Vagina (tissue), 2 donors: ENCODE data around the gene PHPT1. TPM values are rescaled to one million over a fixed set of nuclear protein-coding genes. Genes with fewer than 3 reads are reported as not detected.
"Not testable (repeated sequence)": the region's sequence is repeated elsewhere in the genome, so short reads cannot be mapped to it uniquely, and the experiment has no call there.

Experiments used
- DNase-seq, 2 donors: peaks; one replicate each; pipeline ENCODE4 v3.0.0-alpha.2; 2017; ENCODE audit errors: extremely low spot score in 2 of 2
- H3K27ac ChIP-seq: fragments of 200-600 bp; sonication (generic); one replicate; pipeline ENCODE4 v1.5.1; 2019
- H3K27me3 ChIP-seq: fragments of 200-600 bp; sonication (generic); one replicate; pipeline ENCODE4 v1.5.1; 2019
- H3K36me3 ChIP-seq, 2 donors: fragments of 200-600 bp; sonication (generic); one replicate each; pipeline ENCODE4 v1.5.1; 2017 to 2019
- H3K4me1 ChIP-seq: fragments of 200-600 bp; sonication (generic); one replicate; pipeline ENCODE4 v1.5.1; 2019
- H3K4me3 ChIP-seq, 2 donors: fragments of 200-600 bp; sonication (generic); 1 replicate in 1 of 2; 2 replicates in 1 of 2; pipeline ENCODE4 v1.5.1; 2016 to 2019
- H3K9me3 ChIP-seq: fragments of 200-600 bp; sonication (generic); one replicate; pipeline ENCODE4 v1.5.1; 2019
- CTCF ChIP-seq, 3 experiments: fragments of 450-650 bp in 2 of 3; fragments of 200-600 bp in 1 of 3; sonication (generic) in 1 of 3; IDR thresholded peaks; one replicate each; pipeline ENCODE4 v1.5.1; 2017 to 2019; ENCODE audit warnings: antibody characterized with exemption in 3 of 3, mild to moderate bottlenecking in 2 of 3, moderate library complexity in 2 of 3
- POLR2A ChIP-seq, 2 donors: fragments of 450-650 bp; IDR thresholded peaks; one replicate each; pipeline ENCODE4 v1.6.1; 2017; ENCODE audit warnings: antibody characterized with exemption in 2 of 2, mild to moderate bottlenecking in 2 of 2, moderate library complexity in 2 of 2
- POLR2AphosphoS5 ChIP-seq, 2 donors: sonication (generic); formaldehyde crosslinking; IDR thresholded peaks; one replicate each; pipeline ENCODE4 v1.9.0; 2017; ENCODE audit warnings: antibody characterized with exemption in 2 of 2, mild to moderate bottlenecking in 2 of 2, low read depth in 1 of 2; ENCODE audit not compliant: insufficient read depth in 1 of 2
- intact Hi-C: fragments of 100-400 bp; cut with DNase I; formaldehyde crosslinking; loops from one replicate; pipeline ENCODE4 v1.15.1; 2023
- total RNA-seq: library from RNA; depleted of rRNA; stranded (reverse); fragments of >200 nt; gene quantifications from one replicate; pipeline ENCODE4 v1.2.3, GENCODE V29; 2016

Gene PHPT1
- total RNA-seq, 1 donor from 2014 or later, result 38.1 TPM

DNA sequence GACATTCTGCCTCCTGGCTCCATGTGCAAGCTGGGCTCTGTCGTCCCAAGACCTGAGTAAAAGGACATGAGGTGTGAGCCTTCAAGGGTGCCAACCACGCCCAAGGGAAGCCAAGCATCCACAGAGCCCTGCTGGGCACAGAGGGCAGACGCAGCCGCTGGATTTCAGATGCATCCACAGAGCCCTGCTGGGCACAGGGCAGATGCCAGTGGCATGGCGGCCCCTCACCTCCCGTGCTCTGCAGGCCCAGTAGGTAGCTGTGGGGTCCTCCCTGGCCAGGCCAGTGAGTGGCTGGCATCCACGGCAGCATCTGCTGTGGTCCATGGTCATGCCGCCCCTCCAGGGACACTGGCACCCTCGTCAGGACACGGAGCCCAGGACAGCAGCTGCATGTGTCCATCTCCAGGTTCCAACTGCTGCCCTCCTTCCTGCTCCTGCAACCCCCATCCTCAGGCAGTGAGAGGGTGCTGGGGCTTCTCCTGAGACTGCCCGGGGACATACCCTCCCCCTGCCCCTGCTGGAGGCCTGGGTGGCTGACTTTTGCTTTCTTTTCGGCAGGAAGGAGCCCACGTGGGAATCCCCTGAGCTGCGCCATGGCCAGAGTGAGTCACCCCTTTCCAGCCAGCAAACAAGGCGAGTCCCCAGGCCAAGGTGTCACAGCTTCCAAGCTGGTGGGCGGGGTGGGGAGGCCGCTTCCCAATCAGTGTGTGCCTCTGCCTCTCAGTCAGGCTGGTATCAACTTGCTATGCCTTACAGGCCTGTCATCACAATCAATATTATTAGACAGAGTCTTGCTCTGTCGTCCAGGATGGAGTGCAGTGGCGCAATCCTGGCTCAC, 33.1 kb downstream of the PHPT1 start:
- peaks cover 33% of the 10 kb centered on the region for H3K4me1 ChIP-seq
- DNase-seq, result peak in 1 of 2 donors; percentile 83
- no peaks in the 10 kb centered on the region for H3K27me3 ChIP-seq
- H3K36me3 ChIP-seq, result no peaks in the 10 kb centered on the region
- H3K9me3 ChIP-seq, result no peaks in the 10 kb centered on the region
- intact Hi-C loops, result no loop called here
- H3K27ac ChIP-seq, result peak overlapping the region; percentile 38
- no peak overlapping the region for H3K4me3 ChIP-seq
- TF ChIP-seq POLR2AphosphoS5 (IDR thresholded peaks at IDR 0.05; ENCODE audit: insufficient read depth in 1 of 2, low read depth in 1 of 2) (peak; percentile 30 to 41), CTCF (IDR thresholded peaks at IDR 0.05) (no peak)

DNA sequence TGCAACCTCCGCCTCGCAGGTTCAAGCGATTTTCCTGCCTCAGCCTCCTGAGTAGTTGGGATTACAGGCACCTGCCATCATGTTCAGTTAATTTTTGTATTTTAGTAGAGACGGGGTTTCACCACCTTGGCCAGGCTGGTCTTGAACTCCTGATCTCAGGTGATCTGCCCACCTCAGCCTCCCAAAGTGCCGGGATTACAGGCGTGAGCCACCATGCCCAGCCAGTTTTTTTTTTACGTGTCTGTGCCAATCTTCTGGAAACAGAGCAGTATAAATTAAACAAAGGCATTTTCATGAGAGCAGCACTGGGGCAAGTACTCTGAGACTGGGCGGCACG, 33.7 kb downstream of the PHPT1 start:
- H3K4me3 ChIP-seq, H3K27me3 ChIP-seq, H3K36me3 ChIP-seq, H3K9me3 ChIP-seq, H3K27ac ChIP-seq, DNase-seq, intact Hi-C loops: not testable (repeated sequence)
- H3K4me1 ChIP-seq, result peaks cover 39% of the 10 kb centered on the region

- not testable (repeated sequence) for H3K9me3 ChIP-seq, H3K27ac ChIP-seq, H3K27me3 ChIP-seq, H3K36me3 ChIP-seq, DNase-seq, H3K4me3 ChIP-seq
- intact Hi-C loops, result loop anchor here (2.0 kb wide), 1 partner anchor 93 kb away; the partner anchor contains the start of gene TMEM141
- H3K4me1 ChIP-seq, result peaks cover 41% of the 10 kb centered on the region
Observed at GRCh38 chr9:136883670-136884069, 34.5 kb downstream of the PHPT1 start.

DNA sequence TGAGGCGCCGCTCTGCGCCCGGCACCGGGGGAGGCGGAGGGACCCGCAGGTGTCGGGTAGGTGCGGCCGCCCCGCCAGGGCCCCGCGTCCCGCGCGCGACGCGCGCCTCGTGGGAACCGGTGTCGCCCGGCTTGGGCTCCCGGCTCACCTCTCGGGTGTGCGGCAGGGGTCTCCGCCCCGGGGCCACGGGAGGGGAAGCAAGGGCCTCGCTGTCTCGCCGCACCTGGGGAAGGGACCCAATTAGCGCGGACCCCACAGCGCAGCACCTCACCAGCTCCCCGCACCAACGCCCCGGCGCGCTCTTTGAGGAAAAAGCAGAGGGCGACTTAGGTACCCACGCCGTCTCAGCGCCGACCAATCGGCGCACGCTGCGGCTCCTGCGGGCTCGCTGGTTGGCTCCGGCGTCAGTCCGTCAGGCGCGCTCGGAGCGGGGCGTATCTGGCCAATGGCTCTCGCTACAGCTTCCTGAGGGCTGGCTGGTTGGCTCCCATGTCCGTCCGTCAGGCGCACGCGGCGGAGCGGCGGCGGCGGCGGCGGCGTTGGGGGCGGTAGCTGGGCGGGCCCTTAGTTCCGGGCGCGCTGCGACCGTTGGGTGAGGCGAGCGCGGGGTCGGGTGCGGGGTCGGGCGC, 36.9 kb downstream of the PHPT1 start, which contains the start of gene TRAF2:
TSS of gene TRAF2 (plus strand) at position 567 of the 629 bp plus-strand sequence. CDS start 12,225 bp downstream, outside the sequence.
- no peaks in the 10 kb centered on the region for H3K36me3 ChIP-seq
- no peaks in the 10 kb centered on the region for H3K27me3 ChIP-seq
- DNase-seq, result peak in 1 of 2 donors; percentile 97
- TF ChIP-seq POLR2A (IDR thresholded peaks at IDR 0.05), result peak; percentile 4 to 39
- TF ChIP-seq POLR2AphosphoS5 (IDR thresholded peaks at IDR 0.05; ENCODE audit: insufficient read depth in 1 of 2, low read depth in 1 of 2), result peak; percentile 67 to 71
- TF ChIP-seq CTCF (IDR thresholded peaks at IDR 0.05), result no peak
- H3K4me1 ChIP-seq, result peaks cover 41% of the 10 kb centered on the region
- H3K9me3 ChIP-seq, result no peaks in the 10 kb centered on the region
- intact Hi-C loops, result loop anchor here (2.0 kb wide), 1 partner anchor 95 kb away; the partner anchor contains the start of gene TMEM141
- peak within 1 kb of the TSS; percentile 94 to 97 for H3K4me3 ChIP-seq
- peak within 1 kb of the TSS; percentile 88 for H3K27ac ChIP-seq

DNA sequence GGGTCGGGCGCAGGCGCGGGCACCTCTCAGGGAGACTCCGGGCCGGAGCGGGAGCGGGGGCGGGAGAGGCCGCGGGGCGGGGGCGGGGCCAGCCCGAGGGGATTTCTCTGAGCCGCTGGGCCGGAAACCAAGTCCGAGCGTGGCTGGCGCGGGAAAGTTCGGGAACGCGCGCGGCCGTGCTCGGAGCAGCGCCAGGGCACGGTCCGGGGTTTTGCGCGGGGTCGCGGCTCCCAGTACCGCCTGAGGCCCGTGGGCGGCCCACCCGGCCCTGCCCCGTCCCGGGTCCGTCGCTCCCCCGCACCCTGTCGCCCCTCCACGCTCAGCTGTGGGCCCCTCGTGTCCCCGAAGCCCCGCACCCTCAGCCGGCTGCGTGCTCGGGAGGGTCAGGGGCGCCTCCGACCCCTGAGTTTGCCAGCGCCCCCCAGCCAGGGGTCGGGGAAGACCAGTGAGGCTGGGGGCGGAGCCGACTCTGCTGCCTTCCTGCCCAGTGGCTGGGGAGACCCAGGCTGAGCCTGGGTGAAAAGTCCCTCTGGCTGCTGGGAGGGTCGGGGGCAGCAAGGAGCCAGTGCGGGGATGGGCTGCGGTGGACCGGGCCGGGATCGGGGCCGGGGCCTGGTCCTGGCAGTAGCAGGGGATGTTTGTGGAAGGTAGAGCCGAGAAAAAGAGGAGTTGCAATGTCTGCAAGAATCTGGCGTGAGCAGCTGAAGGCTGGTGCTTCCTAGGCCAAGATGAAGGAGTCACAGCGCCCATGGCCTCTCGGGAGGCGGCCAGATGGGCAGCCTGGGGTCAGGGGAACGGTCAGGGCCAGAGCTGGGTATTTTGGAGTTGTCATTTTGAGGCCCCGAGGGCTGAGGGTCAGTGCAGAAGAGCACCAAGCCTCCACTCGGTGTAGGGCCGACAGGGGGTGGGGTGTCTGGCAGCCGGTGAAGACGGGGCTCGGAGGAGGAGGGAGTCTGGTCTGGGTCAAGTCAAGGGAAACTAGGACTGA, 37.7 kb downstream of the PHPT1 start:
- peak overlapping the region; percentile 94 to 97 for H3K4me3 ChIP-seq

More for the DNA sequence above, 37.7 kb downstream of the PHPT1 start:
- peak overlapping the region; percentile 88 for H3K27ac ChIP-seq
- H3K4me1 ChIP-seq, result peaks cover 36% of the 10 kb centered on the region
- no peaks in the 10 kb centered on the region for H3K9me3 ChIP-seq
- peak in 1 of 2 donors; percentile 83 for DNase-seq
- intact Hi-C loops, result no loop called here
- H3K36me3 ChIP-seq, result no peaks in the 10 kb centered on the region
- H3K27me3 ChIP-seq, result no peaks in the 10 kb centered on the region
- TF ChIP-seq POLR2AphosphoS5 (IDR thresholded peaks at IDR 0.05; ENCODE audit: insufficient read depth in 1 of 2, low read depth in 1 of 2), result no peak
- TF ChIP-seq CTCF (IDR thresholded peaks at IDR 0.05), result peak in 1 of 3 experiments; percentile 9
- no peak for TF ChIP-seq POLR2A (IDR thresholded peaks at IDR 0.05)
